Brain microvascular endothelial cell (primary cell): ENCODE measurements around the gene CNTNAP2.

Source experiments
- DNase-seq: peaks from one replicate; pipeline ENCODE4 v3.0.0-alpha.2; 2020
- H3K27ac ChIP-seq: fragments of 250-450 bp; sonication (Bioruptor Pico); 2 replicates; pipeline ENCODE4 v1.5.1; 2020; ENCODE audit warnings: mild to moderate bottlenecking, moderate library complexity
- H3K27me3 ChIP-seq: fragments of 250-450 bp; sonication (Bioruptor Pico); replicated peaks from 2 replicates; pipeline ENCODE4 v1.5.1; 2020; ENCODE audit warnings: mild to moderate bottlenecking
- H3K36me3 ChIP-seq: fragments of 250-450 bp; sonication (Bioruptor Pico); replicated peaks from 2 replicates; pipeline ENCODE4 v1.5.1; 2020; ENCODE audit warnings: mild to moderate bottlenecking
- H3K4me3 ChIP-seq: 2 replicates; pipeline ENCODE4 v1.5.1; 2011; ENCODE audit warnings: low read depth, mild to moderate bottlenecking, control low read depth, low read length, moderate library complexity
- CTCF ChIP-seq: IDR thresholded peaks from 2 replicates; pipeline ENCODE4 v1.5.1; 2011; ENCODE audit warnings: low read depth, mild to moderate bottlenecking, moderate library complexity, low read length, control low read depth, inconsistent platforms; ENCODE audit errors: missing control alignments
- in situ Hi-C: cut with HindIII; loops from 2 replicates; pipeline ENCODE4 v1.10.0; 2017; ENCODE audit warnings: low sequenced_read_pairs, low pct_ligation_motif_present

Gene CNTNAP2

GRCh38 chr7:146709451-146710027 is 592.9 kb downstream of the CNTNAP2 start:
- Histone ChIP-seq H3K27ac (no peak overlapping the region), H3K4me3 (no peak overlapping the region), H3K36me3 (no peaks in the 10 kb centered on the region), H3K27me3 (no peaks in the 10 kb centered on the region)
- in situ Hi-C loops: no loop called here
- no peak for TF ChIP-seq CTCF
- DNase-seq: no peak

- Histone ChIP-seq H3K36me3 (no peaks in the 10 kb centered on the region), H3K27ac (no peak overlapping the region), H3K4me3 (no peak overlapping the region), H3K27me3 (no peaks in the 10 kb centered on the region)
- no peak for TF ChIP-seq CTCF
- in situ Hi-C loops: no loop called here
- no peak for DNase-seq
These were observed 596.6 kb downstream of the CNTNAP2 start for GRCh38 chr7:146713205-146713604.

GRCh38 chr7:146713934-146714333 is 597.3 kb downstream of the CNTNAP2 start:
- Histone ChIP-seq H3K27me3 (no peaks in the 10 kb centered on the region), H3K4me3 (no peak overlapping the region), H3K27ac (no peak overlapping the region), H3K36me3 (no peaks in the 10 kb centered on the region)
- in situ Hi-C loops: no loop called here
- no peak for TF ChIP-seq CTCF
- DNase-seq: no peak

GRCh38 chr7:146720195-146720594 is 603.6 kb downstream of the CNTNAP2 start:
- in situ Hi-C loops: no loop called here
- no peak for TF ChIP-seq CTCF
- Histone ChIP-seq H3K4me3 (no peak overlapping the region), H3K27ac (no peak overlapping the region), H3K27me3 (no peaks in the 10 kb centered on the region), H3K36me3 (no peaks in the 10 kb centered on the region)
- no peak for DNase-seq

- TF ChIP-seq CTCF: no peak
- in situ Hi-C loops: no loop called here
- Histone ChIP-seq H3K4me3 (no peak overlapping the region), H3K27me3 (no peaks in the 10 kb centered on the region), H3K27ac (no peak overlapping the region), H3K36me3 (no peaks in the 10 kb centered on the region)
- DNase-seq: no peak
These were observed 606.4 kb downstream of the CNTNAP2 start for GRCh38 chr7:146722986-146723385.

GRCh38 chr7:146725520-146725919 is 608.9 kb downstream of the CNTNAP2 start:
- Histone ChIP-seq H3K4me3 (no peak overlapping the region), H3K27me3 (no peaks in the 10 kb centered on the region), H3K36me3 (no peaks in the 10 kb centered on the region), H3K27ac (no peak overlapping the region)
- no peak for DNase-seq
- no peak for TF ChIP-seq CTCF
- in situ Hi-C loops: no loop called here
